Stimulated activated CD4-positive, alpha-beta T cell treated with anti-CD3 and anti-CD28 coated beads, Interleukin-2, amount 100 ng/mL, for 4 hours (primary cell): ENCODE measurements around the gene SKAP1.
"Not testable (repeated sequence)": the region's sequence is repeated elsewhere in the genome, so short reads cannot be mapped to it uniquely, and the experiment has no call there.

Experiments
- DNase-seq: peaks from one replicate; pipeline ENCODE4 v3.0.0-alpha.2; 2020; ENCODE audit warnings: low read depth

Gene SKAP1

GRCh38 chr17:48368352-48368908 lies 61.6 kb downstream of the SKAP1 start:
- no peak for DNase-seq

- no peak for DNase-seq
These were observed 66.9 kb downstream of the SKAP1 start for GRCh38 chr17:48363161-48363560.

- DNase-seq, result not testable (repeated sequence)
These were observed 69.0 kb downstream of the SKAP1 start for GRCh38 chr17:48360861-48361633.

GRCh38 chr17:48357779-48358602 lies 72.0 kb downstream of the SKAP1 start:
- no peak for DNase-seq

GRCh38 chr17:48356866-48357265 lies 73.1 kb downstream of the SKAP1 start:
- no peak for DNase-seq

- peak; percentile 15 for DNase-seq
These were observed 77.4 kb downstream of the SKAP1 start for GRCh38 chr17:48352630-48353029.

GRCh38 chr17:48351911-48352332 lies 78.1 kb downstream of the SKAP1 start:
- no peak for DNase-seq

- DNase-seq, result no peak
These were observed 81.7 kb downstream of the SKAP1 start for GRCh38 chr17:48348352-48348751.

GRCh38 chr17:48347177-48347576 lies 82.8 kb downstream of the SKAP1 start:
- DNase-seq, result no peak

- DNase-seq, result no peak
These were observed 85.8 kb downstream of the SKAP1 start for GRCh38 chr17:48344251-48344650.

- no peak for DNase-seq
These were observed 89.1 kb downstream of the SKAP1 start for GRCh38 chr17:48340916-48341315.

GRCh38 chr17:48338720-48339119 lies 91.3 kb downstream of the SKAP1 start:
- DNase-seq, result no peak

- not testable (repeated sequence) for DNase-seq
These were observed 92.1 kb downstream of the SKAP1 start for GRCh38 chr17:48337903-48338302.

- no peak for DNase-seq
These were observed 93.0 kb downstream of the SKAP1 start for GRCh38 chr17:48336986-48337385.

- no peak for DNase-seq
These were observed 94.0 kb downstream of the SKAP1 start for GRCh38 chr17:48335858-48336500.

GRCh38 chr17:48335146-48335784 lies 94.7 kb downstream of the SKAP1 start:
- DNase-seq, result no peak

GRCh38 chr17:48333034-48333530 lies 96.9 kb downstream of the SKAP1 start:
- no peak for DNase-seq

- no peak for DNase-seq
These were observed 99.1 kb downstream of the SKAP1 start for GRCh38 chr17:48330887-48331286.

GRCh38 chr17:48330421-48330820 lies 99.6 kb downstream of the SKAP1 start:
- no peak for DNase-seq

- DNase-seq, result no peak
These were observed 101.6 kb downstream of the SKAP1 start for GRCh38 chr17:48328457-48328856.

GRCh38 chr17:48326310-48326709 lies 103.7 kb downstream of the SKAP1 start:
- no peak for DNase-seq

- DNase-seq, result no peak
These were observed 108.0 kb downstream of the SKAP1 start for GRCh38 chr17:48322060-48322459.
